NB4 (cell line): ENCODE results near the gene HRH2.

Source experiments
- POLR2A ChIP-seq: IDR thresholded peaks from 2 replicates; pipeline ENCODE4 v1.6.1; 2011; ENCODE audit warnings: mild to moderate bottlenecking; ENCODE audit not compliant: insufficient read length; ENCODE audit errors: extremely low read depth
- TF ChIP-seq, protein P1 (sequence below): IDR thresholded peaks from one replicate; pipeline ENCODE4 v1.5.1; 2012; ENCODE audit warnings: low read depth, low read length

DNA sequence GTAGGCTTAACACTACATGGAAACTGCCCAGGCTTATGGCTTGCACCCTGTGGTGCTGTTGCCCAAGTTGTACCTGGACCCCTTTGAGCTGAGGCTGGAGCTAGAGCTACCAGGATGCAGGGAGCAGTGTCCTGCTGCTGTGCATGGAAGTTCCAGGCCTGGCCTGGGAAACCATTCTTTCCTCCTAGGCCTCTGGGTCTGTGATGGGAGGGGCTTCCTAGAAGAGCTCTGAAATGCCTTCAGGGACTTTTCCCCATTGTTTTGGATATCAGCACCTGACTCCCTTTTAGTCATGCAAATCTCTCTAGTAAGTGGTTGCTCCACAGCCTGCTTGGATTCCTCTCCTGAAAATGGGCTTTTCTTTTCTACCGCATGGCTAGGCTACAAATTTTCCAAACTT, 7.9 kb upstream of the HRH2 start:
- TF ChIP-seq, protein P1, sequence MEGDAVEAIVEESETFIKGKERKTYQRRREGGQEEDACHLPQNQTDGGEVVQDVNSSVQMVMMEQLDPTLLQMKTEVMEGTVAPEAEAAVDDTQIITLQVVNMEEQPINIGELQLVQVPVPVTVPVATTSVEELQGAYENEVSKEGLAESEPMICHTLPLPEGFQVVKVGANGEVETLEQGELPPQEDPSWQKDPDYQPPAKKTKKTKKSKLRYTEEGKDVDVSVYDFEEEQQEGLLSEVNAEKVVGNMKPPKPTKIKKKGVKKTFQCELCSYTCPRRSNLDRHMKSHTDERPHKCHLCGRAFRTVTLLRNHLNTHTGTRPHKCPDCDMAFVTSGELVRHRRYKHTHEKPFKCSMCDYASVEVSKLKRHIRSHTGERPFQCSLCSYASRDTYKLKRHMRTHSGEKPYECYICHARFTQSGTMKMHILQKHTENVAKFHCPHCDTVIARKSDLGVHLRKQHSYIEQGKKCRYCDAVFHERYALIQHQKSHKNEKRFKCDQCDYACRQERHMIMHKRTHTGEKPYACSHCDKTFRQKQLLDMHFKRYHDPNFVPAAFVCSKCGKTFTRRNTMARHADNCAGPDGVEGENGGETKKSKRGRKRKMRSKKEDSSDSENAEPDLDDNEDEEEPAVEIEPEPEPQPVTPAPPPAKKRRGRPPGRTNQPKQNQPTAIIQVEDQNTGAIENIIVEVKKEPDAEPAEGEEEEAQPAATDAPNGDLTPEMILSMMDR = no peak
- no peak for TF ChIP-seq POLR2A
